Bone marrow (tissue), 2 donors: ENCODE results near the gene LAMTOR4.
"Not testable (repeated sequence)": the region's sequence is repeated elsewhere in the genome, so short reads cannot be mapped to it uniquely, and the experiment has no call there.

ENCODE experiments used
- DNase-seq, 2 donors: peaks; one replicate each; lab custom pipeline; 2025; lab: John Stamatoyannopoulos, UW

The LAMTOR4 gene

DNA sequence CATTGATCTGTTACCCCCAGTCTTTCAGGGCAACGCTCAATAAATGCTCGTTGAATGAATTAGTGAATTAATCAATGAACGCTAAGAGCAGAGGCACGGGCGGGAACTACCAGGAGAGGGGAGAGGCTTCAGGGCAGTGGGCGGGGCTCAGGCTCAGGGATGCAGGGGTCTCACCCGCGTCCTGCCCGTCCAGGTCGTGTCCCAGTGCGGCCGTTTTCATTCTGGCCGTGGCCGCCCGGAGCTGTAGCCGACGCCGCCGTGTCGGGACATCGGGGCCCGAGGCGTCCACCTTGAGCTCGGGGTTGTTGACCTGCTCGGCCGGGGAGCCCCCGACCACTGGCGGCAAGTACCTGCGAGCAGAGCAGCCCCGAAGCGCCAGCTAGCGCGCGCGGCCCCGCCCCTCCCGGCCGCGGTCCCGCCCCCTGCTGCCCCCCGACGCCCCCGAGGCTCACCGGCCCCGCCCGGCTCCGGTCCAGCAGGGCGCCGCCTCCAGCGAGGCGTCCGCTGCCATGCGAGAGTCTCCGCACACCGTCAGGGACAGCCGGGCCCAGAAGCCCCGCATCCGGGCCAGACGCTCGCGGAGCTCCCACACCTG lies 22.5 kb downstream of the LAMTOR4 start:
- no peak for DNase-seq

DNA sequence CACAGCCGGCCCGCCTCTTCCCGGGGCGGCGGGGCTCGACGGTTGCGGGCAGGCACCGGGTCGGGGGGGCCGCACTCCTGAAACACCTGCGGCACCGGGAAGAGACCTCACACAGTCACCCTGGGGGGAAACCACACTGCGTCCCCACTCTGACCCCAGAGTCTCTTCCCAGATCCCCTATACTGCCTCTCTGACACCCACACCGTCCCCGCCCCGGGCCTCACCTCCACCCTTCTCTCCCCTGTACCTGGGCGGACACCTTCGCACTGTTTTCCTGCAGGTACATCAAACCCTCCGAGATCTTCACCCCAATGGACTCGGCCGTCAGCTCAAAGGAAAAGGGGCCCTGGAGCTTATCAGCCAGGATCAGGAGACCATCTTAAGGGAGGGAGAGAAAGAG lies 23.1 kb downstream of the LAMTOR4 start:
- no peak for DNase-seq

DNA sequence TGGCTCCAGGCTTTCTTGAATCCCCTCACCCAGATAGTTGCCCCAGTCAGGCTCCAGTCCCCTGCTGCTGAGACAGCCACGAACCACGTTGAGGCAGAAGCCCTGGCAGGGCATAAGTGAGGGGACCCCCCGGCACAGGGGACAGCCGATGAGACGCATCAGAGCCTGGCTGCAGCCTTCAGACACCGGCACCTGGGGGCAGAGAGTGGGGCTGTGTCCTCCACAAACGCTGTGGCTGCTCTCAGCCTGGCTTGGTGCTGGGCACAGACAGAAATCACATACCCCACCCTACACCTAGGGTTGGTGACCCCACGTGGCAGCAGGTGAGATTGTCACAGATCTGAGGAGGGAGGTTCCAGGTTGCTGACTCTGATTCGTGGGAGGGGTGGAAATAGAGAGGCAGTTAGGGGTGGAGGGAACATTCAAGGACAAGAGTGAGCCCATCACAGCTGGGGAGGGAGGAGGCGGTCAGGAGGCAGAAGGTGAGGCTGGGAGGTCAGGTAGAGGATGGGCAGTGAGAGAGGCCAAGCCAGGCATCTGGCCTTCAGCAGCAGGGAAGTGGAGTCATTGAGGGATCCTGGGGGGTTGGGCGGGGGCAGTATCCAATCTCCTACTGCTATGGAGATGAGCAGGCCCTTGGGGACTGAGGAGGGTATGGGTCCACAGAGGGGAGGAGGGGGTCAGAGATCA lies 25.2 kb downstream of the LAMTOR4 start:
- no peak for DNase-seq

DNA sequence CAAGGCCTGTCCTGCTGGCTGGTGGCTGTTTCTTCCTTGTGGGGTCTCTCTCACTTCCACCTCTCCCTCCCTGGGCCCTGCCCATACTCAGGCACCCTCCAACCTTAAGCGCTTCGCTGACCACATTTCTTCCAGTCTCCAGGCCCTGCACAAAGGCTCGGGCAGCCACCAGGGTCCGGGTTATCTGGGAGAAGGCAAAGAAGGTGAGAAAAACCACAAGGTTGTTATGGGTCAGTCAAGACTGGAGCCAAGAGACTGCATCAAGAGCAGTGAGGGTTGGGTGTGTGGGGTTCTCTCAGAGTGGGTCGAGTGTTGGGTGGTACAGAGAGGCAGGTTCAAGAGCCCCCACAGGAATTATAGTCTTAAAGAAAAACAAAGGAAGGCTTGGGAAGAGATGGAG lies 25.9 kb downstream of the LAMTOR4 start:
- no peak for DNase-seq

DNA sequence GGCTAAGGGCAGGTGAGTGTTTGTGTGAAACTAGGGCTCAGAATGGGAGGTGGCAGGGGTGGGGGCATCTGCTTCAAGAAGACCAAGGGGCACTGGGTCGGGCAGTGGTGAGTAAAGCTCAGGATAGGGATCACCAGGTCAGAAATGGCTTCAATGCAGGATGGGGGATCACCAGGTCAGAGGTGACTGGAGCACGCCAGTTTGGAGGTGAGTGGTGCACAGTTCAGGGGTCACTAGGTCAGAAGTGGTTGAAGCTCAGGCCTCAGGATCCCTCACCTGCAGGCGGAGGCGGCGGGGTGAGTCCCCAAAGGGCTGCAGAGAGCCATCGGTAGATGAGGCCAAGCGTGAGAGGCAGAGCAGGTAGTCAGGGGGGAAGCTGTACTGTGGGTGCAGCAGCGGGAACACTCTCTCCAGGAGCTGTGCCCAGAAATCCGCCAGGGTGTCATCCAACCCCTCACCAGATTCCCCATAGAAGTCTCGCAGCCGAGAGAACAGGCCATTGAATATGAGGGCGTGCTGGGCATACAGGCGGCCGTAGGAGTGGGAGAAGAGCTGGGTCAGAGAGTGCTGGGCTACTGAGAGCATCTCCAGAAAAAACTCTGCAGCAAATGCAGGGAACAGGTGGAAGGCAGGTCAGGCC lies 26.7 kb downstream of the LAMTOR4 start:
- no peak for DNase-seq

DNA sequence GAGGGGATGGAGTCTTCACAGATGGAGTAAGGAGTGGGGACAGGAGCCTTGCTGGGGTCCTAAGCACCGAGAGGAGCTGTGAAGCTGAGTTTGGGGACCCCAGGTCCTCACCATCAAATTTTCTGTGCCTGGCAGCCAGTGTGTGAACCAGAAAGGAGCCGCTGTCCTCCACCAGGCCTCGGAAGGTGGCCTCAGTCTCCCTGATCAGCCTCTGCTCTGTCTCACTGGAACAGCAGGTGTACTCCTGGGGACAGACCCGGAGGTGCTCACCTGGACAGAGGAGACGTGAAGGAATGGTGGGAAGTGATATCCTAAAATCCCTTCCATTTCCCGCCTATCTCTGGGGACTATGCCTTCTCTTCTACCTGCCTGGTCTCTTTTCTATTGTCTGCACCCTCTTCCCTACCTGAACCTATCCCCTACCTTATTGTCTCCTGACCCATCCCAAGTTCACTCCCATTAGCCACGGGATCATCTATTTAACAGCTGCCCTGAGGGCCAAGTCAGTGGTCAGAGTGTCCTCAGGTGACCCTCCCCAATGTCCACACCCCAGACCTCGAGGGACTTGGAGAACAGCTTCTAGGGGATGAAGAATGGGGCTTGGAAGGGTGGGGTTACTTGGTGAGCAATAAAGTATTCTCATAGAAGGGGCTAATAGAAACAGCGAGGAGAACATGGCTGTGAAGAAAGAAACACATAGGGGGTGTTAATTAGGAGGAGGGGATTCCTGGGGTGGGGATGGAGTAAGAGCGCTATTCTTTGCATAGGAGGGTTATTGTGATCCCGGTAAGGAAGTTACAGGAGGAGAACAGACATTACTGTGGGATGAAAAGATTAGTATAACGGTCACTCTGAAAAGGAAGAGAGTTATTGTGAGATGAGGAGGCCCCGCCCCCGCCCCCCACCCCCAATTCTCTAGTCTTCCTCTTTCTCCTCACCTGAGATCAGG lies 27.7 kb downstream of the LAMTOR4 start:
- no peak for DNase-seq

DNA sequence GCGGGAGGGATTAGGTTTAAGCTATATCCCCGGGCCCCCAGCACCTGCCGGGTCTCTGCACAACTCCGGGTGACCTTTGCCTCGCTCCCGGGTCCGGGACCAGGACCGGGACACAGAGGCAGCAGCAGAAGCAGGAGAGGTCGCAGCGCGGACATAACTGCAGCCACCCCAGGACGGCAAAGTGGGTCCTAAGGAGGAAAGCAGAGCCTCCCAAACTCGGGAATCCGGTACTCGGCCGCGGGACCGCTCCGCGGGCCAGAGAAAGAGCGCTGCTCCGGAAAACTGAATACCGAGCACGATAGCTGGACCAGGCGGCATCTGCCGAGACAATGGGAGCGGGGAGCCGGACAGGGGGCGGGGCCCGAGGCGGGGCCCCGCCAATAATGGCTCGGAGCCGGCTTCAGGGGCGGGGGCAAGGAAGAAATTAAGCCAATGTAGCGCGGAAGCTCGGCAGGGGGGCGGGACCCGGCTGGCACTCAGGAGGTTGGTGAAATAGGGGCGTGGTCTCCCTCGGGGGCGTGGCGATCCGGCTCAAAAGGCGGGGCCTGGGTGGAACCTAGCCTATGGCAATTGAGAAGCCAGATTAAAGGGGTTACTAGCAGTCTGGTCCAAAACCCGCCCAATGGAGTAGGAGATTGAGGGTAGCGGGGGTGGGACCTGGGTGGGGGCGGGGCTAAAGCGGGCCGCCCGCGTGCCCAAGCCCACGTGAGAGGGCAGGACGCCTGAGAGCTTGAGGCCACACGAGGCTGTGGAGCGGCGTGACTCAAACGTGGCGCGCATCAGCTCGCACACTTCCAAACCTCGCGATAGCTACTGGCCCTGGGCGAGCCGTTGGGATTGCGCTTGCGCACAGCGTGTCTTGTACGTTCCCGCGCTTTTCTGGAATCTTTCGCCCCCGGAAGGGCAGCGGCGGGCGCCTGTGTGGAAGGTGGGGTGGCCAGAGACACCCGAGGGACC lies 28.6 kb downstream of the LAMTOR4 start, which contains the start of the genes GPC2 and STAG3:
GPC2 (minus strand) TSS at position 337 of the 957 bp plus-strand sequence; CDS start at position 155, 182 bp downstream.
STAG3 (plus strand) TSS at position 874 of the 957 bp plus-strand sequence. CDS start 2,639 bp downstream, outside the sequence.
- peak; percentile 87 to 95 for DNase-seq

DNA sequence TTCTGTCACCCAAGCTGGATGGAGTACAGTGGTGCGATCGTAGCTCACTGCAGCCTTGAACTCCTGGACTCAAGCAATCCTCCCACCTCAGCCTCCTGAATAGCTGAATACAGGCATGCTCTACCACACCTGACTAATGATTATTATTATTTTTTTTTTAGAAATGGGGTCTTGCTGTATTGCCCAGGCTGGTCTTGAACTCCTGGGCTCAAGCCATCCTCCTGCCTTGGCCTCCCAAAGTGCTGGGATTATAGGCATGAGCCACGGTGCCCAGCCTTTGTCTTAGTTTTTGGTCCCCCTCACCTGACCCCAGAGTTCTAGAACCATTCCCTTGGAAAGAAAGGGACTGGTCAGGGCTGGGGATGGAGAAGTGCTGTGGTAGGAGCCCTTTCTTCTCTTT lies 31.4 kb downstream of the LAMTOR4 start:
- DNase-seq, result not testable (repeated sequence)

DNA sequence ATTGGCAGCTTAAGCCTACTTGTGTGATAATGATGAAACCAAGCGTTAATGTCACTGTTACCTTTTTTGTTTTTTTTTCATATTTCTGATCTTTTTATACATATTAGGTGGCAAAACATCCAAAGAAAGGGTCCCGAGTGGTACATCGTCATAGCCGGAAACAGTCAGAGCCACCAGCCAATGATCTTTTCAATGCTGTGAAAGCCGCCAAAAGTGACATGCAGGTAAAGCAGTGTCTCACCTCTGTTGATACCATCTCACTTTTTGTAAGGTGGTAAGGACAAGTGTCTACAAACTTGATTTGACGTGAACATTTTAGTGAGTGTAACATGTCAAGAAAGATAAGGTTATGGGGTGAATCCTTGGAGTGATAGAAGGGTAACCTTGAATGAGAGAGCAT lies 33.9 kb downstream of the LAMTOR4 start:
- DNase-seq, result not testable (repeated sequence)

DNA sequence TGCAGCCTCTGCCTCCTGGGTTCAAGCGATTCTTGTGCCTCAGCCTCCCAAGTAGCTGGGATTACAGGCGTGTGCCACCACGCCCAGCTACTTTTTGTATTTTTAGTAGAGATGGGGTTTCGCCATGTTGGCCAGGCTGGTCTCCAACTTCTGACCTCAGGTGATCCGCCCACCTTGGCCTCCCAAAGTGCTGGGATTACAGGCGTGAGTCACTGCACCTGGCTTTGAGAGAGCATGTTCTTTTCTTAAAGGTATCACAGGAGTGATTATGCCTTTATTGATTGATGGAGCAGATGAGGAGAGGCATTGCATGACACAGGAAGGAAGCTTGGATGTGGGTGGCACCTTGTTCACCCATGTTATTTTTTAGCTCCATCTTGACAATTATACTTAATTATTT lies 34.4 kb downstream of the LAMTOR4 start:
- not testable (repeated sequence) for DNase-seq

DNA sequence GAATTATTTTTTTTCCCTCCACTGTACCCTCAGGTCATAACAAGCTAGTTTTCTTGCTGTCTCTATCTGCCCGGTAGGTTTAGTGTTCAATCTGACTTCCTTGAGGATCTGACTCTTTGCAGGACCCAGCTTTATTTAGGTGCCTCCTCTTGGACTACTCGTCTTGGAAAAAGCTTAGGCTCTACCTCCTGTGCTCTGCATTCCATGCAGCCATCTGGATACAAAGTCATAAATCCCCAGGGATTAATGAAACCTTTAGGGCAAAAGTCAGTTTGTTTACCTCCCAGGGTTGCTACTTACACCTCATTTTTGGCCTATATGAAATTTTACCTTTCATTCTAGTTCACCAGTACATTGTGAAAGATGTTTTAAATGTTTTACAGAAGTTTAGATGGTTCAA lies 37.0 kb downstream of the LAMTOR4 start:
- no peak for DNase-seq

DNA sequence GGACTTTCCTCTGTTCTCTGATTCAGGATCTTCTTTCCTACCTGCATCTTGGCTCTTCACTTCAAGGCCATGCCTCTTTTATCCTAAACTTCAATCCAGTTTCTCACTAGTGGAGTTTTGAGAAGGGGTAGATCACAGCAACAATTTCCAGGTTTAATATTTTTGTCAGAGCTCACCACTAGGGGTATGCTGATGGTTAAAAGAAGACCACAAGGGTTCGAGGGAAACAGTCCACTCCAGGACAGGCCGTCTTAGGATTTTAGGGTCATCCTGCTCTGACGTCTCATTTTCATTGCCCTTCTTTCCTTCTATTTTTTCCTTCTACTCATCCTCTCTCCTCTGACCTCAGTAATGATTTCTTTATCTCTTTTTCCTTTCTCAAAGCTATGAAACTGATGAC lies 40.3 kb downstream of the LAMTOR4 start:
- no peak for DNase-seq

DNA sequence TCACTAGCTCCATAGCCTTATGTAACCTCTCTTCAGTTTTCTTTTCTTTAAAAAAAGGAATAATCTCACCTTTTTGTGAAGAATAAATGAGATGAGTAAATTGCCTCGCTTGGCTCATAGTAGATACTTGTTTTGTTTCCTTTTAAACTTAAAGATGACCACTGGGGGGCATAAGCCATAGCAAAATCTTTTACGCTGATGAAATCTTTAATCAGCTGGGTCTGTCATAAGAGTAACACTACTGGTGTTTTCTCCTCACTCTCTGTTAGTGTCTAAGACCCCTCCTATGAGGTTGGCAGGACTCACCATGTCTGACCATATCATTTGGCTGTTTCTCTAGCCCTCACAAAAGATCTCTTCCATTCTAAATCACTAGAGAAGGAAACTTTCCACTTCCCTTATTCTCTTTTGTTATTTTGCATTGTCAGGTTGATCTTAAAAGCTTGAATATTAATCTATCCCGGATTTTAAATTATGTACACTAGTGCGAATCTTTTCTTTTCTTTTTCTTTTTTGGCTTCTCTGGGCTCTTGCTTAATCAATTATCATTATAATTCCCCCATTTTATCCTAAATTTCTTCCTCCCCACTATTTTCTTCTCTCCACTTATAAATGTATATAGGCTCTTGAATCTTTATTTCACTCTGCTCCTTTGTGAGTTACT lies 41.5 kb downstream of the LAMTOR4 start:
- DNase-seq, result no peak

DNA sequence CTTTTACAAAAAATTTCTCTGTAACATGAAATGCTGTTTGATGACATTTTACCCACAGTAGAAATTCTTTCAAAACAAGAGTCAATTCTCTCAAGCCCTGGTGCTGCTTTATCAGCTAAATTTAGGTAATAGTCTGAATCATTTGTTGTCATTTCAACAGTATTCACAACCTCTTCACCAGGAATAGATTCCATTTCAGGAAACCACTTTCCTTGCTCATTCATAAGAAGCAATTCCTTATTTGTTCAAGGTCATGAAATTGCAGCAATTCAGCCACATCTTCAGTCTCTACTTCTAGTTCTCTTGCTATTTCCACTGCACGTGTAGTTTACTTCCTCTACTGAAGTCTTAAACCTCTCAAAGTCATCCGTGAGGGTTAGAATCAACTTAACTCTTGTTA lies 43.1 kb downstream of the LAMTOR4 start:
- DNase-seq, result no peak

DNA sequence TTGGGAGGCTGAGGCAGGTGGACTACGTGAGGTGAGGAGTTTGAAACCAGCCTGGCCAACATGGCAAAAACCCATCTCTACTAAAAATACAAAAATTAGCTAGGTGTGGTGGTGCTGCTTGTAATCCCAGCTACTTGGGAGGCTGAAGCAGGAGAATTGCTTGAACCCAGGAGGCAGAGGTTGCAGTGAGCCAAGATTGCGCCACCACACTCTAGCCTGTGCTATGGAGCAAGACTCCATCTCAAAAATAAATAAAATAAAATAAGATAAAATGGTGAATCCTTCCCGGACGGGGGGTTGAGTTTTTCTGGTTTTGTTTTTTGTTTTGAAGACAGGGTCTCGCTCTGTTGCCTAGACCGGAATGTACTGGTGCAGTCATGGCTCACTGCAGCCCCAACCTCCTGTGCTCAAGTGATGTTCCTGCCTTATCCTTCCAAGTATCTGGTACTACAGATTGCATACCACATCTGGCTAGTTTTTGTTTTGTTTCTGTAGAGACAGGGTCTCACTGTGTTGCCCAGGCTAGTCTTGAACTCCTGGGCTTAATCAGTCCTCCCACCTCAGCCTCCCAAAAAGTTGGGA lies 43.7 kb downstream of the LAMTOR4 start:
- DNase-seq, result not testable (repeated sequence)

DNA sequence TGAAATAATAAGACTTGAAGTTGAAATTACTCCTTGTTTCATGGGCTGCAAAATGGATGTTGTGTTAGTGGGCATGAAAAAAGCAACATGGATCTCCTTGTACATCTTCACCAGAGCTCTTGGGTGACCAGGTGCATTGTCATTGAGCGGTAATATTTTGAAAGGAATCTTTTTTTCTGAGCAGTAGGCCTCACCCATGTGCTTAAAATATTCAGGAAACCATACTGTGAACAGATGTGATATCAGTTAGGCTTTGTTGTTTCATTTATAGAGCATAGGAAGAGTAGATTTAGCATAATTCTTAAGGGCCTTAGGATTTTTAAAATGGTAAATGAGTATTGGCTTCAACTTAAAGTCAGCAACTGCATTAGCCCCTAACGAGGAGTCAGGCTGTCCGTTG lies 44.3 kb downstream of the LAMTOR4 start:
- no peak for DNase-seq

DNA sequence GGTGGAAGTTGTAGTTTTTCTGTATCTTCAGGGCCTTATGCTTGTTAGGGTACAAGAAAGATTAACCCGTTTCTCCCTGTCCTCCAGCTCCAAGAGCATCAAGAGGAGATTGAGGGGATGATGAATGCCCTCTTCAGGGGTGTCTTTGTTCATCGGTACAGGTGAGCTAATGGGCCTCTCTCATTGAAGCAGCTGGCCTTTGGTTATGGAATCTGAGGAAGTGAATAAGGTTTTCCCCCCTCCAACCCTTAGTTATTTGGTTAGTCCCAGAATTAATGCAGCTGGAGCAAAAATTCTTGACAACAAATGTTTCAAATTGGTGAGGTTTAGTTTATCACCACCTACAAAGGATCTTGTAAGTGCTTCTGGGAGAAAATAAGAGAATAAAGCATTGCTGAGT lies 46.5 kb downstream of the LAMTOR4 start:
- DNase-seq, result no peak

DNA sequence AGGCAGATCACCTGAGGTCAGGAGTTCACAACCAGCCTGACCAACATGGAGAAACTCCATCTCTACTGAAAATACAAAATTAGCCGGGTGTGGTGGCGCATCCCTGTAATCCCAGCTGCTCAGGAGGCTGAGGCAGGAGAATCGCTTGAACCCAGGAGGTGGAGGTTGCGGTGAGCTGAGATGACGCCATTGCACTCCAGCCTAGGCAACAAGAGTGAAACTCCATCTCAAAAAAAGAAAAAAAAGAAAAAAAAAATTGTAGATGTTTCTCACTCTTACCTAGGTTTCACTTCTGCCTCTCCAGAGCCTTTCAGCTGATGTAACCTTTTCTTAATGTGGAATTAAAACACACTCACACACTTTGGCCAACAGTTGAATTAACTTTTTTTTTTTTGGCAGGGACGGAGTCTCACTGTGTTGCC lies 47.2 kb downstream of the LAMTOR4 start:
- not testable (repeated sequence) for DNase-seq

DNA sequence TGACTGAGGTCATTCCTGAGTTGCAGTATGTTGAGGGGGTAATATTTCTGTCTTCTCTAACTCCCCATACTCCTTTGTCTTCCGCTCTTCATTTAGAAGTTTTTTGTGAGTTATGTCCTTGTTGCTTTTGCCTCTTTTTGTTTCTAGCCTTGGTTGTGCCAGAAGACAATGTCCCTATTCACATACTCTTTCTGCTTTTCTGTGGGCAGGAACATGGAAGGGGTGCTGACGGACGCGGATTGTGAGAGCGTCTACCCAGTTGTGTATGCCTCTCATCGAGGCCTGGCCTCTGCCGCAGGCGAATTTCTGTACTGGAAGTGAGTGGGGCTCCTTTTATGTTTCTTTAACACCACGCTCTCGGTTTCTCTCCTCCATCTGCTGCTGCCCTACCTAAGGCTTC lies 49.5 kb downstream of the LAMTOR4 start:
- DNase-seq, result no peak

DNA sequence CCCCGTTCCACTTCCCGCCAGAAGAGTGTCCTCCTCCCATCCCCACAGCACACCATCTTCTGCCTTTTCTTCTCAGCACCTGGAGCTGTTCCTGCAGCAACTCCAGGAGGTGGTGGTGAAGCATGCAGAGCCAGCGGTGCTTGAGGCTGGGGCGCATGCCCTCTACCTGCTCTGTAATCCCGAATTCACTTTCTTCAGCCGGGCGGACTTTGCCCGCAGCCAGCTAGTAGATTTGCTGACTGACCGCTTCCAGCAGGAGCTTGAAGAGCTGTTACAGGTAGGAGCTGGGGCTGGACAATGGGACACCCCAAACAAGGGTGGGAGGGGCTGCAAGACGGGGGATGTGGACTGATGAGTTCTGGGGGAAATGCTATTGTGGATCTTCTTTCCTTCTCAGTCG lies 52.0 kb downstream of the LAMTOR4 start:
- no peak for DNase-seq
